Cardiac muscle cell (in vitro differentiated cells and primary cell): Measurements from ENCODE around the gene CES2. TPM values are rescaled to one million over a fixed set of nuclear protein-coding genes. Genes with fewer than 3 reads are reported as not detected.
"Not testable (repeated sequence)": the region's sequence is repeated elsewhere in the genome, so short reads cannot be mapped to it uniquely, and the experiment has no call there.

ENCODE experiments used
- DNase-seq, 2 donors: peaks; one replicate each; pipeline versions ENCODE4 v3.0.0 to v3.0.0-alpha.2; 2010 to 2017; ENCODE audit warnings: low read depth in 1 of 2, low spot score in 1 of 2
- H3K27ac ChIP-seq: fragments of 200-600 bp; sonication (generic); 2 replicates; pipeline ENCODE4 v1.5.1; 2016
- H3K27me3 ChIP-seq: fragments of 200-600 bp; sonication (generic); 2 replicates; pipeline ENCODE4 v1.6.0; 2016; ENCODE audit warnings: control low read depth
- H3K36me3 ChIP-seq: fragments of 200-600 bp; sonication (generic); 2 replicates; pipeline ENCODE4 v1.5.1; 2016; ENCODE audit warnings: control low read depth
- H3K4me1 ChIP-seq: fragments of 200-600 bp; sonication (generic); 2 replicates; pipeline ENCODE4 v1.8.1; 2017; ENCODE audit warnings: low read depth, mild to moderate bottlenecking, mixed run types
- H3K4me3 ChIP-seq: fragments of 200-600 bp; sonication (generic); 2 replicates; pipeline ENCODE4 v1.5.1; 2016; ENCODE audit warnings: mild to moderate bottlenecking
- H3K9me3 ChIP-seq: fragments of 200-600 bp; sonication (generic); 2 replicates; pipeline ENCODE4 v1.5.1; 2017; ENCODE audit warnings: low read depth, mild to moderate bottlenecking, control low read depth
- polyA plus RNA-seq: library from polyadenylated mRNA; unstranded; fragments of >200 nt; fragmentation: Nextera tagmentation; extraction: Ambion mirVana; gene quantifications from 2 replicates; pipeline ENCODE4 v1.2.1, GENCODE V29; 2016
- total RNA-seq: library from RNA; depleted of rRNA; stranded (reverse); fragments of >200 nt; gene quantifications from 2 replicates; pipeline ENCODE4 v1.2.3, GENCODE V29; 2016
- TF ChIP-seq, protein P1 (sequence below): IDR thresholded peaks from 2 replicates; pipeline ENCODE4 v1.5.1; 2012; ENCODE audit warnings: low read depth, mild to moderate bottlenecking, low read length

The CES2 gene
- total and polyA plus RNA-seq, 2 experiments from 2014 or later, result 69.1 to 84.2 TPM

DNA sequence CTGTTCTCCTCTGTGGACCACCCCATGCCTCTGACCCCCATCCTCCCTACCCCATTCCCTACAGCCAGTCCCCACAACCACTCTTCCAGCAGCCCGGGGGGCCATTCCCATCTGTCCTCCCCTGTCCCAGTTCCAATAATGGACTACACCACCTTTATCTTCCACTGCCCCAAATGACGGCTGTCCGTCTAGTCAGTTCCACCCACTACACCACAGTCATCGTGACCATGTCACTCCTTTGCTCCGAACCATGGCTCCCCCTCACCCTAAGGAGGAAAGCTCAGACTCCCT is 39.7 kb upstream of the CES2 start:
- no peak overlapping the region for H3K4me3 ChIP-seq
- peaks cover 32% of the 10 kb centered on the region for H3K4me1 ChIP-seq
- no peaks in the 10 kb centered on the region for H3K36me3 ChIP-seq
- no peaks in the 10 kb centered on the region for H3K9me3 ChIP-seq
- TF ChIP-seq, protein P1, sequence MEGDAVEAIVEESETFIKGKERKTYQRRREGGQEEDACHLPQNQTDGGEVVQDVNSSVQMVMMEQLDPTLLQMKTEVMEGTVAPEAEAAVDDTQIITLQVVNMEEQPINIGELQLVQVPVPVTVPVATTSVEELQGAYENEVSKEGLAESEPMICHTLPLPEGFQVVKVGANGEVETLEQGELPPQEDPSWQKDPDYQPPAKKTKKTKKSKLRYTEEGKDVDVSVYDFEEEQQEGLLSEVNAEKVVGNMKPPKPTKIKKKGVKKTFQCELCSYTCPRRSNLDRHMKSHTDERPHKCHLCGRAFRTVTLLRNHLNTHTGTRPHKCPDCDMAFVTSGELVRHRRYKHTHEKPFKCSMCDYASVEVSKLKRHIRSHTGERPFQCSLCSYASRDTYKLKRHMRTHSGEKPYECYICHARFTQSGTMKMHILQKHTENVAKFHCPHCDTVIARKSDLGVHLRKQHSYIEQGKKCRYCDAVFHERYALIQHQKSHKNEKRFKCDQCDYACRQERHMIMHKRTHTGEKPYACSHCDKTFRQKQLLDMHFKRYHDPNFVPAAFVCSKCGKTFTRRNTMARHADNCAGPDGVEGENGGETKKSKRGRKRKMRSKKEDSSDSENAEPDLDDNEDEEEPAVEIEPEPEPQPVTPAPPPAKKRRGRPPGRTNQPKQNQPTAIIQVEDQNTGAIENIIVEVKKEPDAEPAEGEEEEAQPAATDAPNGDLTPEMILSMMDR, result no peak
- no peaks in the 10 kb centered on the region for H3K27me3 ChIP-seq
- no peak for DNase-seq
- peak overlapping the region; percentile 1 for H3K27ac ChIP-seq

DNA sequence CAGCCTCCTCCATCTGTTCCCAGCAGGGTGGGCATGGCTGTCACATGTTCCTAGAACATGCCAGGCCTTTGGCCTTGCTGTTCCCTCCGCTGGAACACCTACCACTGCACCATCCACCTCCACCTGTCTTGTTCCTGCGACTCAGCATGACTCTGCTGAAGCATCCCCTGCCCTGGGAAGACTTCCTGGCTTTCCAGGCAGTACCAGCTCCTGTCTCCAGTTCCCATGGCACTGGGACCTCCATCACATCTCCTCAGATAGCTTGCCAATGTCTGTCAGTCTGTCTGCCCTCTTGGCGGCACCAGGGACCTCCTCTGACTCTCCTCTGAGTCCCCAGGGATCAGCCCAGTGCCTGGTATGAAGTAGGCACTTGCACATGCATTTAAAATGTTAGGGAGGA is 39.3 kb upstream of the CES2 start:
- H3K36me3 ChIP-seq, result no peaks in the 10 kb centered on the region
- no peak for DNase-seq
- peaks cover 36% of the 10 kb centered on the region for H3K4me1 ChIP-seq
- H3K27me3 ChIP-seq, result no peaks in the 10 kb centered on the region
- no peak overlapping the region for H3K27ac ChIP-seq
- H3K9me3 ChIP-seq, result no peaks in the 10 kb centered on the region
- TF ChIP-seq, protein P1, result no peak
- H3K4me3 ChIP-seq, result no peak overlapping the region

DNA sequence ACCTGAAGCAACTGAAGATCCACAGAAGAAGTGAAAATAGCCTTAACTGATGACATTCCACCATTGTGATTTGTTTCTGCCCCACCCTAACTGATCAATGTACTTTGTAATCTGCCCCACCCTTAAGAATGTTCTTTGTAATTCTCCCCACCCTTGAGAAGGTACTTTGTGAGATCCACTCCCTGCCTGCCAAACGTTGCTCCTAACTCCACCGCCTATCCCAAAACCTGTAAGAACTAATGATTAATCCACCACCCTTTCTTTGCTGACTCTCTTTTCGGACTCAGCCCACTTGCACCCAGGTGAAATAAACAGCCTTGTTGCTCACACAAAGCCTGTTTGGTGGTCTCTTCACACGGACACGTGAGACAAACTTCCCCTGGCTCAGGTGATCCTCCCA is 38.6 kb upstream of the CES2 start:
- DNase-seq, result not testable (repeated sequence)

DNA sequence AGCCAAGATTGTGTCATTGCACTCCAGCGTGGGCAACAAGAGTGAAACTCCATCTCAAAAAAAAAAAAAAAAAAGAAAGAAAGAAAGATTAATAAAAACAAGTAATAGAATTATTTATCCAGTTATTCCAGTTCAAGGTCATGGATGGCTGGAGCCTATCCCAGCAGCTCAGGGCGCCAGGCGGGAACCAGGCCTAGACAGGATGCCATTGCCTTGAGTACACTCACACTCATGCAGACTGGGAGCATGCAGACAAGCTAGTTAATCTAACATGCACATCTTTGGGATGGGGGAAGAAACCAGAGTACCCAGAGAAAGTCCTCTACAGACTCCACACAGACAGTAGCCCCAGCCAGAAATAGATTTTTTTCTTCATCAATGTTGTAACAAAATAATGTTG is 37.1 kb upstream of the CES2 start:
- H3K9me3 ChIP-seq, result no peaks in the 10 kb centered on the region
- no peaks in the 10 kb centered on the region for H3K27me3 ChIP-seq
- H3K27ac ChIP-seq, result peak overlapping the region; percentile 100
- H3K4me3 ChIP-seq, result no peak overlapping the region
- no peak for DNase-seq
- H3K4me1 ChIP-seq, result peaks cover 54% of the 10 kb centered on the region
- no peaks in the 10 kb centered on the region for H3K36me3 ChIP-seq
- TF ChIP-seq, protein P1, result no peak

More for the DNA sequence above, 38.6 kb upstream of the CES2 start:
- peaks cover 43% of the 10 kb centered on the region for H3K4me1 ChIP-seq
- not testable (repeated sequence) for H3K9me3 ChIP-seq, H3K27ac ChIP-seq, H3K27me3 ChIP-seq, H3K36me3 ChIP-seq, H3K4me3 ChIP-seq

DNA sequence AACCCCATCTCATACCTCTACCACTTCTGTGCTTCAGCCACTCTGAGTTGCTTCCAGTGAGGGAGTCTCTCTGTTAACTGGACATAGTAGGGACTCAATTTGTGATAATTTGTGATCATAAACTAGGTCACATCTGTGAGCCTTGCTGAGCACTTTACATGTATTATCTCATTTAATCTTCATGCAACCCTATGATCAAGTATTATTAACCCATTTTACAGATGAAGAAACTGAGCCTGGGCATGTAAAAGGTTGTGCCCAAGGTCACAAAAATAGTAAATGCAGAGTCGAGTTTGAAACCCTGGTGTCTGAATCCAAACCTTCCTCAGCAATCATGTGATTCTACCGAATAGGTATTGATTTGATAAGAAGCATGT is 36.4 kb upstream of the CES2 start:
- TF ChIP-seq, protein P1, result no peak
- Histone ChIP-seq H3K27ac (peak overlapping the region; percentile 100), H3K4me1 (peaks cover 62% of the 10 kb centered on the region)

DNA sequence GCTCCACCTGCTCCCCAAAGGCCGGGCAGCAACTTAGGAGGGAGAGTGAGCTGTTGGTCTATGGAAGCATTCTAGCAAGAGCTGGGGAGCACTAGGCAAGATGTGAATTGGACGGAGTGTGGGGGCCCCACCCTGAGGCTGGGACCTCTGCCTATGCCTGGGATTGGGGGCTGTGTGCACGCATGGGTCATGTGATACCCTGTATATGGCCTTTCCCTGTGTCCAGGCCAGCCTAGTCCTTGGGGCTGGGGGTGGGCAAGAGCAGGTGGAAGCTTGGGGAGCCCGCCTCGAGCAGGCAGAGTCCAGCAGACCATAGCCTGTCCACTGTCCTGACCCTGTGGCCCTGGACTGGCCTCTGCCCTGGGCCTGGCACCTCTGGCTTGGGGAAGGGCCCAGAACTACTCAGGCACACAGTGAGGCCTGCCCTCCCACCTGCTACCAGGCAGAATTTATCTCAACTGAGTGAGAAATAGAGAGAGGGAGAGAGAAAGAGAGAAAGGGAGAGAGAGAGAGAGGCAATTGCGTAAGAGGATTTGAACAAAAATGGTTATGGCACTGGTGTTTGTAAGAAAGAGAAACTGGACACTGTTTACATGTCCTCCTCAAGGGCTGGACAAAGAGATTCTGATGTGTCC is 35.9 kb upstream of the CES2 start:
- H3K9me3 ChIP-seq, result no peaks in the 10 kb centered on the region
- H3K27ac ChIP-seq, result peak overlapping the region; percentile 100
- H3K36me3 ChIP-seq, result no peaks in the 10 kb centered on the region
- TF ChIP-seq, protein P1, result no peak
- peak in 1 of 2 donors; percentile 60 for DNase-seq
- H3K4me3 ChIP-seq, result no peak overlapping the region
- peaks cover 67% of the 10 kb centered on the region for H3K4me1 ChIP-seq
- no peaks in the 10 kb centered on the region for H3K27me3 ChIP-seq

More for the DNA sequence above, 36.4 kb upstream of the CES2 start:
- DNase-seq, result no peak
- Histone ChIP-seq H3K27me3 (no peaks in the 10 kb centered on the region), H3K36me3 (no peaks in the 10 kb centered on the region), H3K9me3 (no peaks in the 10 kb centered on the region), H3K4me3 (no peak overlapping the region)
